H1 (cell line): ENCODE measurements around the gene RFNG. TPM values are rescaled to one million over a fixed set of nuclear protein-coding genes. Genes with fewer than 3 reads are reported as not detected.

Source experiments
- CTCF ChIA-PET: fragments of 300-600 bp; sonication (Branson Sonifier 250); formaldehyde crosslinking; loops from one replicate; lab custom pipeline; 2021; ENCODE audit not compliant: partially characterized antibody; lab: Charles Lee
- POLR2A ChIA-PET: fragments of 300-600 bp; sonication (Branson Sonifier 250); formaldehyde crosslinking; loops from one replicate; lab custom pipeline; 2021; ENCODE audit warnings: inconsistent platforms; ENCODE audit not compliant: partially characterized antibody; lab: Charles Lee
- DNase-seq, 2 experiments: peaks; one replicate each; pipeline versions ENCODE4 v3.0.0 to v3.0.0-alpha.2; 2010 to 2022; ENCODE audit warnings: low spot score in 2 of 2, low read depth in 1 of 2, mixed read lengths in 1 of 2
- FAIRE-seq: peaks from 2 replicates; lab custom pipeline; 2011; peaks lifted over from hg19 to GRCh38; lab: Jason Lieb, UNC
- H2AFZ ChIP-seq: 2 replicates; pipeline ENCODE4 v1.8.1; 2012; ENCODE audit warnings: low read length, inconsistent platforms
- H2AK5ac ChIP-seq: 2 replicates; pipeline ENCODE4 v1.6.1; 2013; ENCODE audit warnings: low read depth, low read length
- H2BK120ac ChIP-seq: replicated peaks from 2 replicates; pipeline ENCODE3; 2013; ENCODE audit warnings: low read depth, low read length, inconsistent platforms
- H2BK12ac ChIP-seq: 2 replicates; pipeline ENCODE4 v1.6.1; 2013; ENCODE audit warnings: low read depth, low read length
- H2BK15ac ChIP-seq: 2 replicates; pipeline ENCODE4 v1.6.1; 2013; ENCODE audit warnings: low read length
- H2BK20ac ChIP-seq: 2 replicates; pipeline ENCODE4 v1.6.1; 2013; ENCODE audit warnings: low read length
- H2BK5ac ChIP-seq: 2 replicates; pipeline ENCODE4 v1.6.1; 2013; ENCODE audit warnings: low read depth, low read length
- H3K14ac ChIP-seq: 2 replicates; pipeline ENCODE4 v1.6.1; 2013; ENCODE audit warnings: inconsistent platforms; ENCODE audit not compliant: insufficient read length
- H3K18ac ChIP-seq: 2 replicates; pipeline ENCODE4 v1.6.1; 2013; ENCODE audit warnings: low read length; ENCODE audit errors: extremely low read depth
- H3K23ac ChIP-seq: 2 replicates; pipeline ENCODE4 v1.6.1; 2013; ENCODE audit warnings: inconsistent platforms; ENCODE audit not compliant: insufficient read length
- H3K23me2 ChIP-seq: 2 replicates; pipeline ENCODE4 v1.6.1; 2013; ENCODE audit warnings: low read depth, low read length
- H3K27ac ChIP-seq: 2 replicates; pipeline ENCODE4 v1.6.1; 2011; ENCODE audit warnings: low read depth, low read length, inconsistent platforms
- H3K27me3 ChIP-seq, 4 experiments: replicated peaks in 1 of 4; 1 replicate in 1 of 4; 2 replicates in 3 of 4; pipeline versions ENCODE4 v1.6.1 to v1.8.1; 2011 to 2013; ENCODE audit warnings: low read length in 3 of 4, mild to moderate bottlenecking in 3 of 4, inconsistent platforms in 2 of 4, mixed read lengths in 2 of 4, moderate library complexity in 1 of 4; ENCODE audit not compliant: control insufficient read depth in 3 of 4, insufficient read depth in 3 of 4; ENCODE audit errors: extremely low read depth in 1 of 4
- H3K36me3 ChIP-seq, 4 experiments: 2 replicates each; pipeline versions ENCODE4 v1.6.1 to v1.8.1; 2011 to 2013; ENCODE audit warnings: mild to moderate bottlenecking in 4 of 4, low read length in 3 of 4, moderate library complexity in 2 of 4, control low read depth in 1 of 4, inconsistent platforms in 1 of 4; ENCODE audit not compliant: insufficient read depth in 4 of 4, control insufficient read depth in 2 of 4
- H3K4ac ChIP-seq: replicated peaks from 2 replicates; pipeline ENCODE3; 2013; ENCODE audit warnings: low read length, low read depth, mixed read lengths, inconsistent platforms; ENCODE audit not compliant: insufficient read length
- H3K4me1 ChIP-seq, 4 experiments: replicated peaks in 1 of 4; 1 replicate in 1 of 4; 2 replicates in 3 of 4; pipeline versions ENCODE4 v1.6.1 to v1.8.1; 2011 to 2013; ENCODE audit warnings: low read length in 3 of 4, inconsistent platforms in 2 of 4, mixed read lengths in 1 of 4; ENCODE audit not compliant: insufficient read depth in 4 of 4, control insufficient read depth in 3 of 4
- H3K4me2 ChIP-seq, 2 experiments: 2 replicates each; pipeline versions ENCODE4 v1.6.1 to v1.8.1; 2011 to 2013; ENCODE audit warnings: low read depth in 2 of 2, low read length in 2 of 2, control low read depth in 1 of 2, inconsistent platforms in 1 of 2, mild to moderate bottlenecking in 1 of 2; ENCODE audit not compliant: insufficient read depth in 1 of 2
- H3K4me3 ChIP-seq, 4 experiments: fragments of 200-600, 300-600 bp in 1 of 4; sonication (generic), shearing (Covaris generic), sonication (Bioruptor Twin) in 1 of 4; 2 replicates each; pipeline versions ENCODE4 v1.5.1 to v1.8.1; 2011 to 2016; ENCODE audit warnings: low read length in 4 of 4, low read depth in 3 of 4, control low read depth in 2 of 4, inconsistent platforms in 2 of 4, mild to moderate bottlenecking in 2 of 4, mixed read lengths in 1 of 4, moderate library complexity in 1 of 4; ENCODE audit not compliant: insufficient read depth in 2 of 4; ENCODE audit errors: extremely low read depth in 1 of 4
- H3K56ac ChIP-seq: replicated peaks from 2 replicates; pipeline ENCODE3; 2013; ENCODE audit warnings: low read depth, mild to moderate bottlenecking, mixed read lengths, low read length, inconsistent platforms; ENCODE audit not compliant: insufficient read length
- H3K79me1 ChIP-seq: 2 replicates; pipeline ENCODE4 v1.6.1; 2013; ENCODE audit warnings: low read depth, low read length, control low read depth
- H3K79me2 ChIP-seq, 2 experiments: 2 replicates each; pipeline versions ENCODE4 v1.6.1 to v1.8.1; 2012 to 2013; ENCODE audit warnings: low read length in 2 of 2, mild to moderate bottlenecking in 2 of 2, inconsistent platforms in 1 of 2; ENCODE audit not compliant: insufficient read depth in 2 of 2, control insufficient read depth in 1 of 2
- H3K9ac ChIP-seq, 4 experiments: replicated peaks in 1 of 4; 1 replicate in 1 of 4; 2 replicates in 3 of 4; pipeline versions ENCODE4 v1.6.1 to v1.8.1; 2011 to 2013; ENCODE audit warnings: low read depth in 3 of 4, low read length in 3 of 4, control low read depth in 2 of 4, mild to moderate bottlenecking in 2 of 4, moderate library complexity in 2 of 4, inconsistent platforms in 1 of 4; ENCODE audit errors: extremely low read depth in 1 of 4
- H3K9me3 ChIP-seq, 2 experiments: 2 replicates each; pipeline versions ENCODE4 v1.6.1 to v1.8.1; 2012 to 2013; ENCODE audit warnings: mild to moderate bottlenecking in 2 of 2, moderate library complexity in 2 of 2, control low read depth in 1 of 2, inconsistent platforms in 1 of 2, low read depth in 1 of 2, low read length in 1 of 2, mixed read lengths in 1 of 2; ENCODE audit not compliant: insufficient read depth in 2 of 2
- H4K20me1 ChIP-seq, 2 experiments: replicated peaks in 1 of 2; 2 replicates each; pipeline versions ENCODE3 to v1.8.1; 2011 to 2013; ENCODE audit warnings: inconsistent platforms in 2 of 2, low read length in 2 of 2, mild to moderate bottlenecking in 1 of 2; ENCODE audit not compliant: insufficient read depth in 2 of 2, control insufficient read depth in 1 of 2
- H4K5ac ChIP-seq: 2 replicates; pipeline ENCODE4 v1.6.1; 2013; ENCODE audit warnings: low read length, low read depth, mixed read lengths, inconsistent platforms; ENCODE audit not compliant: insufficient read length
- H4K8ac ChIP-seq: 2 replicates; pipeline ENCODE4 v1.8.0; 2013; ENCODE audit warnings: mild to moderate bottlenecking, moderate library complexity, low read length, inconsistent platforms; ENCODE audit not compliant: insufficient read depth; ENCODE audit errors: extremely low read depth
- H4K91ac ChIP-seq: replicated peaks from 2 replicates; pipeline ENCODE3; 2013; ENCODE audit warnings: low read length, mixed read lengths, inconsistent platforms; ENCODE audit not compliant: insufficient read length
- CHD2 ChIP-seq: IDR thresholded peaks from 2 replicates; pipeline ENCODE4 v1.6.1; 2012; ENCODE audit warnings: low read length, improper control_type of control experiment
- HDAC6 ChIP-seq: IDR thresholded peaks from one replicate; pipeline ENCODE4 v1.7.1; 2012; ENCODE audit warnings: low read depth, mild to moderate bottlenecking, inconsistent platforms, low read length, moderate library complexity
- RBBP5 ChIP-seq: IDR thresholded peaks from 2 replicates; pipeline ENCODE4 v1.7.1; 2012; ENCODE audit warnings: low read depth, mild to moderate bottlenecking, inconsistent platforms, low read length, moderate library complexity, borderline replicate concordance
- SIN3A ChIP-seq, 2 experiments: IDR thresholded peaks in 1 of 2; conservative IDR thresholded peaks in 1 of 2; 2 replicates each; pipeline ENCODE4 v1.6.1; 2011 to 2012; ENCODE audit warnings: low read length in 2 of 2, improper control_type of control experiment in 1 of 2, low read depth in 1 of 2, mild to moderate bottlenecking in 1 of 2
- SIRT6 ChIP-seq: IDR thresholded peaks from one replicate; pipeline ENCODE4 v1.7.1; 2012; ENCODE audit warnings: low read length, inconsistent platforms
- SP4 ChIP-seq: IDR thresholded peaks from 2 replicates; pipeline ENCODE4 v1.6.1; 2012; ENCODE audit warnings: low read length, inconsistent platforms
- WGBS, 2 experiments: shearing (Covaris generic) in 1 of 2; methylation state at CpG; one replicate each; pipeline versions ENCODE4 v1.1.6 to v1.1.7; 2013 to 2015; ENCODE audit warnings: low lambda C conversion rate in 2 of 2, mixed read lengths in 2 of 2, inconsistent platforms in 1 of 2, low coverage in 1 of 2, missing lambda C conversion rate in 1 of 2; ENCODE audit not compliant: insufficient replicate concordance in 2 of 2, insufficient coverage in 1 of 2, insufficient read length in 1 of 2; ENCODE audit errors: extremely low coverage in 1 of 2, missing lambda C conversion rate in 1 of 2; 5-methylcytosine and 5-hydroxymethylcytosine counted together
- polyA plus RNA-seq, 7 experiments: library from polyadenylated mRNA; depleted of rRNA in 3 of 7; stranded (reverse) in 5 of 7; unstranded in 2 of 7; fragments of >200 nt in 5 of 7; fragments of 200-250 nt in 2 of 7; gene quantifications; 1 replicate in 5 of 7; 2 replicates in 1 of 7; 4 replicates in 1 of 7; pipeline versions ENCODE4 v1.2.1 to v1.2.3, GENCODE V29; 2011 to 2013; ENCODE audit warnings: missing spikeins in 2 of 7, mixed read lengths in 2 of 7
- total RNA-seq: library from RNA; stranded (reverse); fragmentation: NEBNext Ultra II Directional; extraction: Animal tissue kit (Norgen Biotek cat#: 25700); gene quantifications from 2 replicates; pipeline ENCODE4 v1.2.1, GENCODE V29; 2021
- TF ChIP-seq, protein P1 (sequence below): IDR thresholded peaks from 2 replicates; pipeline ENCODE4 v1.6.1; 2012; ENCODE audit warnings: inconsistent platforms

RFNG gene
- total and polyA plus RNA-seq, 2 of the 8 experiments (the other 6 are each of a cell fraction or from before 2014, with no cell fraction given), result 26.7 to 28.4 TPM

DNA sequence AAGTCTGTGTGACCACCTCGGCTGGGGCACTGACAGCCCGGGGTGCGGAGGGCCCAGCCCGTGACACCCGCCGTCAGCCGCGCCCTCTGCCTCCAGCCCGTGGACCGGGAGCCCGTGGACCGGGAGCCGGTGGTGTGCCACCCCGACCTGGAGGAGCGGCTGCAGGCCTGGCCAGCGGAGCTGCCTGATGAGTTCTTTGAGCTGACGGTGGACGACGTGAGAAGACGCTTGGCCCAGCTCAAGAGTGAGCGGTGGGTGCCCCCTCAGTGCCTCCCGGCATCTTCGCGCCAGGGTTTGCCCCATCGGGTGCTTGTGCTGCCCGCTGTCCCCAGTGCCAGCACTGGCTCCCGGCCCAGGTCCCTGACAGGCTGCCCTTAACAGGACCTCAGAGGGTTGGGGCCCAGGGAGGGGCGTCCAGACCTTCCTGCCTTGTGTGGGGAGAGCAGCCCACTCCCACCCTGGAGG is 42.6 kb downstream of the RFNG start:
- POLR2A ChIA-PET, result interaction anchor here (1.5 to 3.2 kb wide), 4 partner anchors 9 to 18 kb away, joined by 5 to 13 read pairs (median 6); partner anchors contain the start of genes CENPX and LRRC45
- Histone ChIP-seq H2BK15ac (no peak overlapping the region), H3K56ac (no peak overlapping the region), H3K4ac (no peak overlapping the region), H3K36me3 (no peaks in the 10 kb centered on the region; a peak in 2 of 8 replicates), H3K4me3 (no peak overlapping the region), H2BK120ac (no peak overlapping the region), H3K27ac (no peak overlapping the region), H2AK5ac (no peak overlapping the region), H4K91ac (no peak overlapping the region), H3K9ac (no peak overlapping the region), H3K14ac (no peak overlapping the region), H2BK20ac (no peak overlapping the region), H3K23ac (no peak overlapping the region), H4K20me1 (peaks cover 3 to 7% of the 10 kb centered on the region in 2 experiments), H3K4me1 (peaks cover 0 to 1% (median 0%) of the 10 kb centered on the region in 4 experiments; a peak in 1 of 7 replicates), H2AFZ (no peak overlapping the region), H3K9me3 (no peaks in the 10 kb centered on the region), H3K79me2 (no peaks in the 10 kb centered on the region), H3K79me1 (peaks cover 3% of the 10 kb centered on the region), H3K18ac (no peak overlapping the region), H3K4me2 (no peak overlapping the region), H4K8ac (no peak overlapping the region), H3K23me2 (0 out of 2 replicates have a peak, but pooled peaks cover 1% of the 10 kb centered on the region), H2BK12ac (no peak overlapping the region), H3K27me3 (no peaks in the 10 kb centered on the region), H2BK5ac (no peak overlapping the region), H4K5ac (no peak overlapping the region)
- FAIRE-seq (no peak), DNase-seq (no peak)
- CTCF ChIA-PET, result interaction anchor here (1.0 to 3.4 kb wide), 7 partner anchors 11 to 55 kb away, joined by 3 to 16 read pairs (median 5); no protein-coding TSS in a partner anchor
- WGBS, 2 experiments, result 96% methylated on average over 19 of the region's 28 CpGs; no CpG with 5 or more reads in 1 of the 2 experiments
- TF ChIP-seq HDAC6, result no peak
- TF ChIP-seq SIN3A (conservative IDR thresholded peaks at IDR 0.05 in 1 of 2, IDR thresholded peaks at IDR 0.05 in 1 of 2; ENCODE audit: low read depth in 1 of 2, low read length in 2 of 2), result no peak
- TF ChIP-seq SIRT6, result no peak
- no peak for TF ChIP-seq SP4
- no peak for TF ChIP-seq CHD2
- TF ChIP-seq, protein P1, sequence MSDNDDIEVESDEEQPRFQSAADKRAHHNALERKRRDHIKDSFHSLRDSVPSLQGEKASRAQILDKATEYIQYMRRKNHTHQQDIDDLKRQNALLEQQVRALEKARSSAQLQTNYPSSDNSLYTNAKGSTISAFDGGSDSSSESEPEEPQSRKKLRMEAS, result no peak
- TF ChIP-seq RBBP5, result no peak
